ENCODE measurements around the gene CELSR3. TPM values are rescaled to one million over a fixed set of nuclear protein-coding genes. Genes with fewer than 3 reads are reported as not detected.

CELSR3 gene
- total RNA-seq, 2 experiments from 2014 or later = 15.8 to 17.8 TPM

DNA sequence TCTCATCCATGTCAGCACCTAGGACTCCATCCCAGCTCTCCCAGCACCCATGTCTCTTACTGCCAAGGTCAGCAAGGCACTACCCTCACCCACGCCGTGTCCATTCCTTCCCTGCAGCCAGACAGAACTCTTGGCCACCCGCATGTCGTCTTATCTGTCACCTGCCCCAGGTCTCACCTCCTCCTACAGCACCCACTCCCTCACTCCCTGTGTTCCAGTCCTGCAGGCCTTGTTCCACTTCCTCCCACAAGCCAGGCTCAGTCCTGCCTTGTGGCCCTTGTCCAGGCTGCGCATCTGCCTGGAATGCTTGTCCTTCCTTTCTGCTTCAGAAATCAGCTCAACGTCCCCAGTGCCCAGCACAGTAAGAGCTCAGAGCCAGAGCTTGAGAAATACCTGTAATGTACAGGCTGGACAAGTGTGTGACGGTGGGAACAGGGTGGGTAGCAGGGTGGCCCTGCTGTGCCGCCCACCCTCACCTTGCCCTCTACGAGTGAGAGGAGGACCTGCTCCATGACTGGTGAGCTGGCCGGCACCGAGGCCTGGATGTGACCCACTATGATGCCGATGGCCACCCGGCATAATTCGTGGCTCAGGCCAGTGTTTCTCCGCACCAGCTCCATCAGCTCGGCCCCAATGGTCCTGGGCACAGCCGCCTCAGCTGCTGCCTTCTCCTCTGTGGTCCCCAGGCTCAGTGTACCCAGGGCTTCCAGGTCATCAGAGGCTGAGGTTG is 18.3 kb upstream of the CELSR3 start:
- intact Hi-C loops (cut with micrococcal nuclease) = no loop called here
- no peak for ATAC-seq
- H3K9me3 Mint-ChIP-seq = no peaks in the 10 kb centered on the region
- CTCF ChIA-PET = interaction anchor here (0.9 to 1.4 kb wide), 2 partner anchors 15 to 17 kb away, joined by 5 read pairs; no protein-coding TSS in a partner anchor
- H3K27ac Mint-ChIP-seq = no peak overlapping the region
- TF ChIP-seq, protein P1, sequence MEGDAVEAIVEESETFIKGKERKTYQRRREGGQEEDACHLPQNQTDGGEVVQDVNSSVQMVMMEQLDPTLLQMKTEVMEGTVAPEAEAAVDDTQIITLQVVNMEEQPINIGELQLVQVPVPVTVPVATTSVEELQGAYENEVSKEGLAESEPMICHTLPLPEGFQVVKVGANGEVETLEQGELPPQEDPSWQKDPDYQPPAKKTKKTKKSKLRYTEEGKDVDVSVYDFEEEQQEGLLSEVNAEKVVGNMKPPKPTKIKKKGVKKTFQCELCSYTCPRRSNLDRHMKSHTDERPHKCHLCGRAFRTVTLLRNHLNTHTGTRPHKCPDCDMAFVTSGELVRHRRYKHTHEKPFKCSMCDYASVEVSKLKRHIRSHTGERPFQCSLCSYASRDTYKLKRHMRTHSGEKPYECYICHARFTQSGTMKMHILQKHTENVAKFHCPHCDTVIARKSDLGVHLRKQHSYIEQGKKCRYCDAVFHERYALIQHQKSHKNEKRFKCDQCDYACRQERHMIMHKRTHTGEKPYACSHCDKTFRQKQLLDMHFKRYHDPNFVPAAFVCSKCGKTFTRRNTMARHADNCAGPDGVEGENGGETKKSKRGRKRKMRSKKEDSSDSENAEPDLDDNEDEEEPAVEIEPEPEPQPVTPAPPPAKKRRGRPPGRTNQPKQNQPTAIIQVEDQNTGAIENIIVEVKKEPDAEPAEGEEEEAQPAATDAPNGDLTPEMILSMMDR (IDR thresholded peaks at IDR 0.05) = no peak
- no peak overlapping the region for H3K4me3 Mint-ChIP-seq
- peaks cover 21% of the 10 kb centered on the region for H3K4me1 Mint-ChIP-seq (ENCODE audit: low read depth)
- DNase-seq = no peak
- H3K27me3 Mint-ChIP-seq = no peaks in the 10 kb centered on the region
- POLR2A ChIA-PET = interaction anchor here (2.3 kb wide), 1 partner anchor 10 kb away, joined by 11 read pairs; no protein-coding TSS in a partner anchor
- H3K36me3 Mint-ChIP-seq (ENCODE audit: low read depth) = peaks cover 57% of the 10 kb centered on the region

DNA sequence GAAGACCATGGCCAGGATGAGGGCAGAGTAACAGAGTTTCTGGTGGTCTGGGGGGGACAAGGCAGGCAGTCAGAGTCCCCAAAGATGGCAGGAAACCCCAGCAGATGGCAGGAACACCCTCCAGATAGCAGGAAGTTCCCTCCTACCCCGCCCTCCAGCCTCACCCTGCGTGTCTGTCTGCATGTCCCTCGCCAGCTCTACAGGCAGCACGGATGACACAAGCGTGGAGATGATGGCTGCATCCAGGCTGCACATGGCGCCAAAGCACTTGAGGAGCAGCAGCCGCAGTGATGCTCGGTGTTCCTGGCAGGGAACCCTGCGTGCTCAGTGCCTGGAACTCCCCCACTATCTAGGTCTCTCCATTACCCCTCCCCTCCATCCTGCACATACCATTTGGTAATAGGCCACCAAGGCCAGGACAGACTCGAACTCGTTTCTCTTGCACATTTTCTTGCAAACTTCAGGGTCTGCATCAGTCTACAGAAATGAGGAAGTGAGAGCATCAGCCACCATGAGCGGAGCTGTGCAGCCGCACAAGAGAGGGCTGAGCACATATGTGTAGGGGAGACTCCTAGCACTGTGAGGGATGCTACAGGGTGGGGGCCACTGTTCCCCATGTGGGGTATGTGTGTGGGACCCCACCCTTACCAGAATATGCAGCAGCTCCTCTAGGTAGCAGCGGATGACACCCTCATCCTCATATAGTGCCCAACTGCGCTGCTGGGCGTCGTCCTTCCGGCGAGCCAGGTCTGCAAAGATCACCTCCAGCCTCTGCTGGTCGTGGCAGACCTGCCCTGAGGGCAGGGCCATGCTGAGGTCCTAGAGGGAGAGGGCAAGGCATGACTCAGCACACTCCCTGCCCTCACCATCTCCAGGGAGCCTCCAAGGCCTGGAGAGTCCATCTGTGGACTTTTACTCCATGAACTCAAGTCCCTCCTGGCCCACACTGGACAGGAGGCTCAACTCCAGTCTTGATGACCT is 17.0 kb upstream of the CELSR3 start:
- peaks cover 17% of the 10 kb centered on the region for H3K4me1 Mint-ChIP-seq (ENCODE audit: low read depth)
- TF ChIP-seq, protein P1 (IDR thresholded peaks at IDR 0.05) = no peak
- intact Hi-C loops (cut with micrococcal nuclease) = no loop called here
- H3K36me3 Mint-ChIP-seq (ENCODE audit: low read depth) = peaks cover 55% of the 10 kb centered on the region
- peak overlapping the region; percentile 24 for H3K27ac Mint-ChIP-seq
- no peaks in the 10 kb centered on the region for H3K27me3 Mint-ChIP-seq
- DNase-seq (no peak), ATAC-seq (no peak)
- ChIA-PET CTCF (no interaction called here), POLR2A (interaction anchor here (2.3 kb wide), 1 partner anchor 9 kb away, joined by 11 read pairs; no protein-coding TSS in a partner anchor)
- no peak overlapping the region for H3K4me3 Mint-ChIP-seq
- H3K9me3 Mint-ChIP-seq = no peaks in the 10 kb centered on the region

DNA sequence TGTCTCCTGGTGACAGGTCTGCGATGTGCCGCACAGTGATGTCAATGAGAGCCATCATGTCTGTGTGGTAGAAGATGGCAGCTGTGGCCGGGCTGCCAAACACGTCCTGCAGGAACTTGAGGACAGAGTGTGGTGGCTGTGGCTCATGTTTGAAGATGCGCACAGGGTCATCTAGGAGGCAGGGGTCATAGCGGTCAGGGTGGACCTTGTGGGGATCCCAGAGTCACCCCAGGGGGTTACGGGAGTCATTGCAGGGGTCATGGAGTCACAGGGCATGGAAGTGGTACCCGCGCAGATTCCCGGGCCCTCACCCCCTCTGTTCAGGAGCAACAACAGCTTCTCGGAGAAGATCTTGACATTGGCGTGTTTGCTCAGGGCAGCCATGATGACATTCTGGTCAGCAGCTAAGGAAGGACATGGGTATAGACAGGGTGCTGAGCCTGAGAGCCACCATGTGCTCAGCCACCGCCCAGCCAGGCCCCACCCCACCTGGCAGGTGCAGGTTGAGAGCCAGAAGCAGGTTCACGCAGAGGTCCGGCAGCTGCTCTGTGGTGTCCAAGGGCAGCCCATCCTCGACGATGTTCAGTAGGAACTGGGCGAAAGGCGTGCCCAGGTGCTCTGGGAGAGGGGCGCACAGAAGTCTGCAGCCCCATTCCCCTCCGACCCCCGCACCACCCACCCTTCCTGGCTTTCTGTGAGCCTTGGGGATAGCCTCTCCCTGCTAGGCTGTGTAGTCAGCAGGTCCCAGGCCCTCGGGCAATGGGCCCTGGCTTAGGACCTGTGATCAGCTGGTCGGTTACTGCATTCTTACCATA is 16.1 kb upstream of the CELSR3 start:
- TF ChIP-seq, protein P1 (IDR thresholded peaks at IDR 0.05) = no peak
- ChIA-PET CTCF (no interaction called here), POLR2A (no interaction called here)
- no peak for ATAC-seq
- peaks cover 9% of the 10 kb centered on the region for H3K4me1 Mint-ChIP-seq (ENCODE audit: low read depth)
- H3K27ac Mint-ChIP-seq = no peak overlapping the region
- H3K9me3 Mint-ChIP-seq = no peaks in the 10 kb centered on the region
- peaks cover 49% of the 10 kb centered on the region for H3K36me3 Mint-ChIP-seq (ENCODE audit: low read depth)
- H3K27me3 Mint-ChIP-seq = no peaks in the 10 kb centered on the region
- no peak for DNase-seq
- intact Hi-C loops (cut with micrococcal nuclease) = no loop called here
- no peak overlapping the region for H3K4me3 Mint-ChIP-seq

DNA sequence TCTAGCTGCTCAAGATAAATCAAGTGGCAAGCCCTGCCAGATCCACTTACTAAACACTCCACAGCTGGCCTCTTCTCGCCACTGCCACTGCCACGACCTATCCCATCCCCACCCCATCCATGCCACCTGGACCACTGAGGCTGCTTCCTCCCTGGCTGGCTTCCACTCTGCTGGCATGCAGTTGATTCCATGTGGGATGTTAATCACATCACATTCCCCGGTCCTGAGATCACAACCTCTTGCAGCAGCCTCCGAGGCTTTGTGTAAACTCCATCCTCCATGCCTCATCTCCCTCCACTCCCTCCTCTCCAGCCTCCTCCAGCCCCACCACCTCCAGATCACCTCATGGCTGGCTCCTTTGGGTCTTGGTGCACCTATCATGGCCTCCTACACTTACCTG is 15.4 kb upstream of the CELSR3 start:
- H3K4me3 Mint-ChIP-seq = no peak overlapping the region
- TF ChIP-seq, protein P1 (IDR thresholded peaks at IDR 0.05) = no peak
- H3K4me1 Mint-ChIP-seq (ENCODE audit: low read depth) = peaks cover 4% of the 10 kb centered on the region
- no peaks in the 10 kb centered on the region for H3K27me3 Mint-ChIP-seq
- no peak overlapping the region for H3K27ac Mint-ChIP-seq
- H3K36me3 Mint-ChIP-seq (ENCODE audit: low read depth) = peaks cover 49% of the 10 kb centered on the region
- no peak for ATAC-seq
- H3K9me3 Mint-ChIP-seq = no peaks in the 10 kb centered on the region
- no peak for DNase-seq
- POLR2A ChIA-PET = interaction anchor here (0.6 to 1.1 kb wide), 3 partner anchors 13 to 26 kb away, joined by 3 read pairs; no protein-coding TSS in a partner anchor
- intact Hi-C loops (cut with micrococcal nuclease) = no loop called here
- CTCF ChIA-PET = no interaction called here

Measured in activated CD8-positive, alpha-beta T cell treated with anti-CD3 and anti-CD28 coated beads for 36 hours (primary cell).